ENCODE measurements around the gene FJX1.

FJX1 gene

GRCh38 chr11:35647421-35648093 is 29.3 kb downstream of the FJX1 start:
- peaks cover 4% of the 10 kb centered on the region; the same call in 1 of the 2 replicates for H3K27me3 ChIP-seq (ENCODE audit: control insufficient read depth, low read length)
- no peaks in the 10 kb centered on the region for H3K9me3 ChIP-seq (ENCODE audit: control insufficient read depth, insufficient read depth, low read length)
- no peak overlapping the region for H3K4me2 ChIP-seq (ENCODE audit: low read length)
- H3K79me2 ChIP-seq (ENCODE audit: control insufficient read depth, low read length): no peaks in the 10 kb centered on the region
- H3F3A ChIP-seq (ENCODE audit: control insufficient read depth, insufficient read depth): no peaks in the 10 kb centered on the region
- H3K27ac ChIP-seq (ENCODE audit: low read depth, low read length): no peak overlapping the region
- H3K4me3 ChIP-seq (ENCODE audit: low read length): no peak overlapping the region
- no peaks in the 10 kb centered on the region for H4K20me1 ChIP-seq (ENCODE audit: control insufficient read depth, insufficient read depth, low read depth, low read length)
- TF ChIP-seq EZH2phosphoT487 (IDR thresholded peaks at IDR 0.05; ENCODE audit: borderline replicate concordance, low read length) (no peak), CTCF (IDR thresholded peaks at IDR 0.05; ENCODE audit: low read depth, low read length, poor library complexity, severe bottlenecking) (no peak)
- H3K4me1 ChIP-seq (ENCODE audit: control insufficient read depth, low read length): no peaks in the 10 kb centered on the region
- no peaks in the 10 kb centered on the region for H3K9me2 ChIP-seq (replicated peaks; ENCODE audit: control insufficient read depth, low read length)
- H3K36me3 ChIP-seq (ENCODE audit: control insufficient read depth, low read length): no peaks in the 10 kb centered on the region

GRCh38 chr11:35650006-35650405 is 31.7 kb downstream of the FJX1 start:
- Histone ChIP-seq H3K27ac (ENCODE audit: low read depth, low read length) (no peak overlapping the region), H3K9me2 (replicated peaks; ENCODE audit: control insufficient read depth, low read length) (no peaks in the 10 kb centered on the region), H3K27me3 (ENCODE audit: control insufficient read depth, low read length) (peaks cover 4% of the 10 kb centered on the region; the same call in 1 of the 2 replicates), H4K20me1 (ENCODE audit: control insufficient read depth, insufficient read depth, low read depth, low read length) (no peaks in the 10 kb centered on the region), H3K36me3 (ENCODE audit: control insufficient read depth, low read length) (no peaks in the 10 kb centered on the region), H3K79me2 (ENCODE audit: control insufficient read depth, low read length) (no peaks in the 10 kb centered on the region), H3K9me3 (ENCODE audit: control insufficient read depth, insufficient read depth, low read length) (no peaks in the 10 kb centered on the region), H3K4me3 (ENCODE audit: low read length) (no peak overlapping the region), H3F3A (ENCODE audit: control insufficient read depth, insufficient read depth) (no peaks in the 10 kb centered on the region), H3K4me1 (ENCODE audit: control insufficient read depth, low read length) (no peaks in the 10 kb centered on the region), H3K4me2 (ENCODE audit: low read length) (no peak overlapping the region)
- no peak for TF ChIP-seq EZH2phosphoT487 (IDR thresholded peaks at IDR 0.05; ENCODE audit: borderline replicate concordance, low read length)
- no peak for TF ChIP-seq CTCF (IDR thresholded peaks at IDR 0.05; ENCODE audit: low read depth, low read length, poor library complexity, severe bottlenecking)

- no peaks in the 10 kb centered on the region for H3K4me1 ChIP-seq (ENCODE audit: control insufficient read depth, low read length)
- H3F3A ChIP-seq (ENCODE audit: control insufficient read depth, insufficient read depth): no peaks in the 10 kb centered on the region
- H3K4me3 ChIP-seq (ENCODE audit: low read length): no peak overlapping the region
- H3K9me2 ChIP-seq (replicated peaks; ENCODE audit: control insufficient read depth, low read length): no peaks in the 10 kb centered on the region
- H3K9me3 ChIP-seq (ENCODE audit: control insufficient read depth, insufficient read depth, low read length): no peaks in the 10 kb centered on the region
- no peak for TF ChIP-seq EZH2phosphoT487 (IDR thresholded peaks at IDR 0.05; ENCODE audit: borderline replicate concordance, low read length)
- no peak for TF ChIP-seq CTCF (IDR thresholded peaks at IDR 0.05; ENCODE audit: low read depth, low read length, poor library complexity, severe bottlenecking)
- H4K20me1 ChIP-seq (ENCODE audit: control insufficient read depth, insufficient read depth, low read depth, low read length): no peaks in the 10 kb centered on the region
- no peak overlapping the region for H3K27ac ChIP-seq (ENCODE audit: low read depth, low read length)
- no peak overlapping the region for H3K4me2 ChIP-seq (ENCODE audit: low read length)
- no peaks in the 10 kb centered on the region for H3K36me3 ChIP-seq (ENCODE audit: control insufficient read depth, low read length)
- peaks cover 4% of the 10 kb centered on the region; the same call in 1 of the 2 replicates for H3K27me3 ChIP-seq (ENCODE audit: control insufficient read depth, low read length)
- H3K79me2 ChIP-seq (ENCODE audit: control insufficient read depth, low read length): no peaks in the 10 kb centered on the region
Measured at GRCh38 chr11:35650467-35650866, 32.2 kb downstream of the FJX1 start.

All from DOHH2 (cell line).